A673 (cell line): Measurements from ENCODE around the gene N4BP3. TPM values are rescaled to one million over a fixed set of nuclear protein-coding genes. Genes with fewer than 3 reads are reported as not detected.

Source experiments
- BruUV-seq: library from RNA; stranded (reverse); fragments of 400-500 nt; replicated peaks from 2 replicates; lab custom pipeline; 2021; lab: Mats Ljungman, UMichigan
- CTCF ChIA-PET: fragments of 300-600 bp; sonication (Branson Sonifier 250); formaldehyde crosslinking; loops from one replicate; lab custom pipeline; 2022; ENCODE audit warnings: antibody characterized with exemption; lab: Charles Lee
- POLR2A ChIA-PET: fragments of 300-600 bp; sonication (Branson Sonifier 250); formaldehyde crosslinking; loops from one replicate; lab custom pipeline; 2022; ENCODE audit warnings: antibody characterized with exemption; ENCODE audit not compliant: low non-redundant PET; lab: Charles Lee
- DNase-seq: peaks from one replicate; pipeline ENCODE4 v3.0.0-alpha.2; 2015; ENCODE audit warnings: low spot score
- H3K27ac ChIP-seq: fragments of 200-600 bp; sonication (generic); 2 replicates; pipeline ENCODE4 v1.5.1; 2016; ENCODE audit warnings: mixed run types, low read depth, mild to moderate bottlenecking, mixed read lengths, antibody characterized with exemption, low read length; ENCODE audit not compliant: poor library complexity, severe bottlenecking
- H3K27me3 ChIP-seq: fragments of 200-600 bp; sonication (generic); replicated peaks from 2 replicates; pipeline ENCODE4 v1.6.1; 2017; ENCODE audit warnings: mixed run types, low read depth, mild to moderate bottlenecking, mixed read lengths, antibody characterized with exemption, low read length; ENCODE audit not compliant: insufficient read depth, poor library complexity
- H3K36me3 ChIP-seq: fragments of 200-600 bp; sonication (generic); 2 replicates; pipeline ENCODE4 v1.6.1; 2016; ENCODE audit warnings: mixed run types, mild to moderate bottlenecking, mixed read lengths, antibody characterized with exemption, low read length; ENCODE audit not compliant: insufficient read depth, poor library complexity, severe bottlenecking
- H3K4me1 ChIP-seq: fragments of 200-600 bp; sonication (generic); 2 replicates; pipeline ENCODE4 v1.6.1; 2017; ENCODE audit warnings: mixed run types, mild to moderate bottlenecking, mixed read lengths, antibody characterized with exemption, low read length; ENCODE audit not compliant: insufficient read depth, poor library complexity, severe bottlenecking
- H3K4me3 ChIP-seq: fragments of 200-600 bp; sonication (generic); 2 replicates; pipeline ENCODE4 v1.5.1; 2016; ENCODE audit warnings: low read depth, mixed run types, mild to moderate bottlenecking, mixed read lengths, low read length; ENCODE audit not compliant: poor library complexity, severe bottlenecking
- H3K9me3 ChIP-seq: fragments of 200-600 bp; sonication (generic); 2 replicates; pipeline ENCODE4 v1.6.1; 2016; ENCODE audit warnings: mixed run types, low read depth, mild to moderate bottlenecking, mixed read lengths, antibody characterized with exemption, low read length; ENCODE audit not compliant: poor library complexity, severe bottlenecking
- EZH2 ChIP-seq: fragments of 200-600 bp; sonication (generic); IDR thresholded peaks from 2 replicates; pipeline ENCODE4 v1.6.1; 2017; ENCODE audit warnings: borderline replicate concordance, low read depth, mild to moderate bottlenecking, mixed read lengths, antibody characterized with exemption, low read length; ENCODE audit not compliant: poor library complexity, severe bottlenecking
- intact Hi-C: fragments of 100-400 bp; cut with micrococcal nuclease; formaldehyde crosslinking; loops from one replicate; pipeline ENCODE4 v1.10.0; 2022; ENCODE audit not compliant: unreplicated experiment
- total RNA-seq: library from RNA; stranded (reverse); gene quantifications from 2 replicates; pipeline ENCODE4 v1.2.3, GENCODE V29; 2021
- TF ChIP-seq, protein P1 (sequence below): fragments of 300-800, 200-600 bp; sonication (generic); conservative IDR thresholded peaks from 2 replicates; pipeline ENCODE4 v1.5.1; 2017; ENCODE audit warnings: low read depth, mild to moderate bottlenecking, antibody characterized with exemption, low read length, moderate library complexity, mixed read lengths

The N4BP3 gene
- total RNA-seq, 1 experiment from 2014 or later, result 0.73 TPM

DNA sequence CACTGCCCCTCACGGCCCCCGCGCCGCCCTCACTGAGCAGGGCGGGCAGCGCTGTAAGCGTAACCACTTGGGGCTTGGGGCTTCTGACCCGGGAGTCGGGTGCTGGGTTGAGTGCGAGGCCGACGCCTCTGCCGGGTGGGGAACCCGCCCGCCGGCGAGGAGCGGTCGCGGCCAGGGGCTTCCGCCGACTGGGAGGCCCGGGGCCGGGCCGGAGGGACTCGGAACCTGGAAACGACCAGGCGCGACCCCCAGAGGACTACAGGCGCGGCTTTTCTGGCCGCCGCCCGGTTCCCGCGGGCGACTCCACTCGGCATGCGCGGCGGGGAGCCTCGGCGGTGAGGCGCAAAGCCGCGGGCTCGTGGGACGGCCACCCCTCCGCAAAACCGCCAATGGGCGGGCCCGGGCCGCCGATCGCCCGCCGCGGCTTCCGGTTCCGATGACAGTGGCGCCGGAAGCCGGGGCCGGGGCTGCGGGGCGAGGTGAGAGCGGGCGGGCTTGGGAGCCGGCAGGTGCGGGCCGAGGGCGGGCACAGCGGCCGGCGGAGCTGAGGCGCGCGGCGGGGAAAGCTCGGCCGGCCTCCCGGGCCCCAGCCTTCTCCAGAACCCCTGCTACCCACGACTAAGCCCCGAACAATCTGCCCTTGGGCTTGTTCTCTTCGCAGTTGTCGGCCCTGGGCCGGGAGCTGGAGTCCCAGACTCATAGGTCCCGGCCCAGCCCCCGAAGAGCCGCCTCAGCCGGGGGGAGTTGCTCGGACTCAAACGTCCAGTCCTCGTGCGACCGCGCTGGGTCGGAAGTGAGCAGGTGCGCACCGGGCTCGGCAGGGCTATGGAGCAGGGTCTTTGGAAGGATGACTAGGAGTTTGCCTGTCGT, 17.5 kb downstream of the N4BP3 start, which contains the start of gene RMND5B:
Gene RMND5B, plus strand, starts transcription at position 439 of the 870 bp plus-strand sequence. CDS start 7,106 bp downstream, outside the sequence.
- intact Hi-C loops, result no loop called here

GRCh38 chr5:178131446-178131996, 18.2 kb downstream of the N4BP3 start:
- ChIA-PET CTCF (no interaction called here), POLR2A (interaction anchor here (0.7 kb wide), 1 partner anchor 650 kb away, joined by 4 read pairs; no protein-coding TSS in a partner anchor)
- H3K4me1 ChIP-seq, result no peaks in the 10 kb centered on the region
- TSS peak; percentile 52 for BruUV-seq
- peak overlapping the region; percentile 90 for H3K27ac ChIP-seq
- intact Hi-C loops, result no loop called here
- no peaks in the 10 kb centered on the region for H3K27me3 ChIP-seq
- no peaks in the 10 kb centered on the region for H3K9me3 ChIP-seq
- peaks cover 11% of the 10 kb centered on the region for H3K36me3 ChIP-seq
- TF ChIP-seq, protein P1, sequence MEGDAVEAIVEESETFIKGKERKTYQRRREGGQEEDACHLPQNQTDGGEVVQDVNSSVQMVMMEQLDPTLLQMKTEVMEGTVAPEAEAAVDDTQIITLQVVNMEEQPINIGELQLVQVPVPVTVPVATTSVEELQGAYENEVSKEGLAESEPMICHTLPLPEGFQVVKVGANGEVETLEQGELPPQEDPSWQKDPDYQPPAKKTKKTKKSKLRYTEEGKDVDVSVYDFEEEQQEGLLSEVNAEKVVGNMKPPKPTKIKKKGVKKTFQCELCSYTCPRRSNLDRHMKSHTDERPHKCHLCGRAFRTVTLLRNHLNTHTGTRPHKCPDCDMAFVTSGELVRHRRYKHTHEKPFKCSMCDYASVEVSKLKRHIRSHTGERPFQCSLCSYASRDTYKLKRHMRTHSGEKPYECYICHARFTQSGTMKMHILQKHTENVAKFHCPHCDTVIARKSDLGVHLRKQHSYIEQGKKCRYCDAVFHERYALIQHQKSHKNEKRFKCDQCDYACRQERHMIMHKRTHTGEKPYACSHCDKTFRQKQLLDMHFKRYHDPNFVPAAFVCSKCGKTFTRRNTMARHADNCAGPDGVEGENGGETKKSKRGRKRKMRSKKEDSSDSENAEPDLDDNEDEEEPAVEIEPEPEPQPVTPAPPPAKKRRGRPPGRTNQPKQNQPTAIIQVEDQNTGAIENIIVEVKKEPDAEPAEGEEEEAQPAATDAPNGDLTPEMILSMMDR, result no peak
- TF ChIP-seq EZH2, result no peak
- DNase-seq, result no peak
- H3K4me3 ChIP-seq, result peak overlapping the region; percentile 75

More for the DNA sequence above, 17.5 kb downstream of the N4BP3 start, which contains the start of gene RMND5B:
- peak; percentile 84 for DNase-seq
- TF ChIP-seq, protein P1, result no peak
- no peak for TF ChIP-seq EZH2
- ChIA-PET POLR2A (no interaction called here), CTCF (no interaction called here)
- peaks cover 4% of the 10 kb centered on the region for H3K36me3 ChIP-seq
- no peaks in the 10 kb centered on the region for H3K27me3 ChIP-seq
- H3K27ac ChIP-seq, result peak within 1 kb of the TSS; percentile 90
- no peaks in the 10 kb centered on the region for H3K4me1 ChIP-seq
- H3K4me3 ChIP-seq, result peak within 1 kb of the TSS; percentile 75
- no TSS peak for BruUV-seq
- H3K9me3 ChIP-seq, result no peaks in the 10 kb centered on the region

- no peak for TF ChIP-seq EZH2
- TF ChIP-seq, protein P1, result no peak
- Histone ChIP-seq H3K27ac (no peak overlapping the region), H3K9me3 (no peaks in the 10 kb centered on the region), H3K4me3 (no peak overlapping the region), H3K36me3 (peaks cover 19% of the 10 kb centered on the region), H3K27me3 (no peaks in the 10 kb centered on the region), H3K4me1 (no peaks in the 10 kb centered on the region)
- intact Hi-C loops, result no loop called here
- POLR2A ChIA-PET, result no interaction called here
- no peak for DNase-seq
- BruUV-seq, result no TSS peak
- CTCF ChIA-PET, result interaction anchor here (0.5 kb wide), 1 partner anchor 61 kb away, joined by 4 read pairs; no protein-coding TSS in a partner anchor
Observed at GRCh38 chr5:178136990-178137389, 23.7 kb downstream of the N4BP3 start.
